Ishikawa (cell line): Measurements from ENCODE around the gene MICAL3.

Source experiments
- CEBPB ChIP-seq: IDR thresholded peaks from 2 replicates; pipeline ENCODE4 v1.6.1; 2012
- CREB1 ChIP-seq: IDR thresholded peaks from 2 replicates; pipeline ENCODE4 v1.6.1; 2012; ENCODE audit warnings: low read depth
- EGR1 ChIP-seq: IDR thresholded peaks from 2 replicates; pipeline ENCODE4 v1.6.1; 2012
- EP300 ChIP-seq: IDR thresholded peaks from 2 replicates; pipeline ENCODE4 v1.6.1; 2012; ENCODE audit warnings: borderline replicate concordance
- FOXM1 ChIP-seq: IDR thresholded peaks from 2 replicates; pipeline ENCODE4 v1.6.1; 2012; ENCODE audit warnings: low read depth, borderline replicate concordance
- NFIC ChIP-seq: IDR thresholded peaks from 2 replicates; pipeline ENCODE4 v1.6.1; 2012
- RAD21 ChIP-seq: IDR thresholded peaks from 2 replicates; pipeline ENCODE4 v1.6.1; 2012; ENCODE audit warnings: low read depth
- TAF1 ChIP-seq: IDR thresholded peaks from 2 replicates; pipeline ENCODE4 v1.6.1; 2012; ENCODE audit warnings: low read depth, mild to moderate bottlenecking
- TCF12 ChIP-seq: IDR thresholded peaks from 2 replicates; pipeline ENCODE4 v1.6.1; 2012; ENCODE audit warnings: low read depth
- TEAD4 ChIP-seq: IDR thresholded peaks from 2 replicates; pipeline ENCODE4 v1.6.1; 2012
- YY1 ChIP-seq: IDR thresholded peaks from 2 replicates; pipeline ENCODE4 v1.6.1; 2012; ENCODE audit warnings: low read depth
- ZBTB7A ChIP-seq: IDR thresholded peaks from 2 replicates; pipeline ENCODE4 v1.6.1; 2012; ENCODE audit warnings: low read depth
- TF ChIP-seq, protein P1 (sequence below): IDR thresholded peaks from 2 replicates; pipeline ENCODE4 v1.6.1; 2012
- TF ChIP-seq, protein P2 (sequence below): IDR thresholded peaks from 2 replicates; pipeline ENCODE4 v1.6.1; 2012; ENCODE audit warnings: low read depth, mild to moderate bottlenecking
- TF ChIP-seq, protein P3 (sequence below): IDR thresholded peaks from 2 replicates; pipeline ENCODE4 v1.6.1; 2012

MICAL3 gene

DNA sequence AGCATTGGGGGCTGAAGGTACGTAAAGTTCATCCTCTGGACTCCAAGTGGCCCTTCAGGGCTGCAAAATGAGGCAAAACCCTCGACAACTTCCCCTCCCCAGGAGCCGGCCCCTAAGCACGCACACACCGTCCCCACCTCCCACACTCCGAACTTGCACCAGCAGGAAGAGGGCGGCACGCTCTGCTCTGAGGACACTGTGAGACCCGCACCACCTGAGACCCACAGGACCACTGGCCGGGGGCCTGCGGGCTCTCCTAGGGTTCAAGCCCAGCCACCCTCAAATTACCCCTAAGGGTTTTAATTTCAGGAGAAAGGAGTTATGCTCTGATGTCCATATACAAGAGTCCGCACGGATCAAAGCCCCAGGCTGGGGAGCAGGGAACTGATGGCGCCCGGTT is 200.4 kb downstream of the MICAL3 start:
- no peak for TF ChIP-seq EGR1
- TF ChIP-seq ZBTB7A = no peak
- TF ChIP-seq CEBPB = no peak
- TF ChIP-seq, protein P1, sequence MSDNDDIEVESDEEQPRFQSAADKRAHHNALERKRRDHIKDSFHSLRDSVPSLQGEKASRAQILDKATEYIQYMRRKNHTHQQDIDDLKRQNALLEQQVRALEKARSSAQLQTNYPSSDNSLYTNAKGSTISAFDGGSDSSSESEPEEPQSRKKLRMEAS = no peak
- no peak for TF ChIP-seq FOXM1
- TF ChIP-seq YY1 = no peak
- TF ChIP-seq NFIC = no peak
- TF ChIP-seq, protein P2, sequence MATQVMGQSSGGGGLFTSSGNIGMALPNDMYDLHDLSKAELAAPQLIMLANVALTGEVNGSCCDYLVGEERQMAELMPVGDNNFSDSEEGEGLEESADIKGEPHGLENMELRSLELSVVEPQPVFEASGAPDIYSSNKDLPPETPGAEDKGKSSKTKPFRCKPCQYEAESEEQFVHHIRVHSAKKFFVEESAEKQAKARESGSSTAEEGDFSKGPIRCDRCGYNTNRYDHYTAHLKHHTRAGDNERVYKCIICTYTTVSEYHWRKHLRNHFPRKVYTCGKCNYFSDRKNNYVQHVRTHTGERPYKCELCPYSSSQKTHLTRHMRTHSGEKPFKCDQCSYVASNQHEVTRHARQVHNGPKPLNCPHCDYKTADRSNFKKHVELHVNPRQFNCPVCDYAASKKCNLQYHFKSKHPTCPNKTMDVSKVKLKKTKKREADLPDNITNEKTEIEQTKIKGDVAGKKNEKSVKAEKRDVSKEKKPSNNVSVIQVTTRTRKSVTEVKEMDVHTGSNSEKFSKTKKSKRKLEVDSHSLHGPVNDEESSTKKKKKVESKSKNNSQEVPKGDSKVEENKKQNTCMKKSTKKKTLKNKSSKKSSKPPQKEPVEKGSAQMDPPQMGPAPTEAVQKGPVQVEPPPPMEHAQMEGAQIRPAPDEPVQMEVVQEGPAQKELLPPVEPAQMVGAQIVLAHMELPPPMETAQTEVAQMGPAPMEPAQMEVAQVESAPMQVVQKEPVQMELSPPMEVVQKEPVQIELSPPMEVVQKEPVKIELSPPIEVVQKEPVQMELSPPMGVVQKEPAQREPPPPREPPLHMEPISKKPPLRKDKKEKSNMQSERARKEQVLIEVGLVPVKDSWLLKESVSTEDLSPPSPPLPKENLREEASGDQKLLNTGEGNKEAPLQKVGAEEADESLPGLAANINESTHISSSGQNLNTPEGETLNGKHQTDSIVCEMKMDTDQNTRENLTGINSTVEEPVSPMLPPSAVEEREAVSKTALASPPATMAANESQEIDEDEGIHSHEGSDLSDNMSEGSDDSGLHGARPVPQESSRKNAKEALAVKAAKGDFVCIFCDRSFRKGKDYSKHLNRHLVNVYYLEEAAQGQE = no peak
- no peak for TF ChIP-seq CREB1
- no peak for TF ChIP-seq RAD21
- no peak for TF ChIP-seq TAF1
- TF ChIP-seq TCF12 = no peak
- TF ChIP-seq TEAD4 = no peak
- TF ChIP-seq, protein P3, sequence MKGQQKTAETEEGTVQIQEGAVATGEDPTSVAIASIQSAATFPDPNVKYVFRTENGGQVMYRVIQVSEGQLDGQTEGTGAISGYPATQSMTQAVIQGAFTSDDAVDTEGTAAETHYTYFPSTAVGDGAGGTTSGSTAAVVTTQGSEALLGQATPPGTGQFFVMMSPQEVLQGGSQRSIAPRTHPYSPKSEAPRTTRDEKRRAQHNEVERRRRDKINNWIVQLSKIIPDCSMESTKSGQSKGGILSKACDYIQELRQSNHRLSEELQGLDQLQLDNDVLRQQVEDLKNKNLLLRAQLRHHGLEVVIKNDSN = no peak

DNA sequence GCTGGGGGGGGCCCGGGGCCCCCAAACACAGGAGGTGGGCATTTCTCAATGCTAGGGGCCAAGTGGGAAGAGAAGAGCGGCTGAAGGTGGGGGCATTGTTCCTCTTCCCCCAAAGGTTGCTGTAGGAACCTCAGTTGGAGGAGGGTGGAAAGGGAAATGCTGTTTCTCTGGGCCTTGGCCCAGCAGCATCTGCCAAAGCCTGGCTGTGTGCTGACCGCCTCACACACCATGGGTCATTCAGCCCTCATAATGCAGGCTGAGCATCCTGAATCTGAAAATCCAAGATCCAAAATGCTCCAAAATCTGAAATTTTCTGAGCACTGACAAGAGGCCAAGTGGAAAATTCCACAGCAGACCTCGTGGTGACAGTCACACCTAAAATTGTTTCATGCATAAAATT is 201.1 kb downstream of the MICAL3 start:
- no peak for TF ChIP-seq EP300
- TF ChIP-seq, protein P1 = no peak
- TF ChIP-seq YY1 = no peak
- no peak for TF ChIP-seq RAD21
- TF ChIP-seq TCF12 = no peak
- TF ChIP-seq TAF1 = no peak
- TF ChIP-seq CREB1 = no peak
- TF ChIP-seq, protein P2 = no peak
- no peak for TF ChIP-seq NFIC
- TF ChIP-seq EGR1 = no peak
- TF ChIP-seq CEBPB = no peak
- TF ChIP-seq ZBTB7A = no peak
- no peak for TF ChIP-seq TEAD4
- TF ChIP-seq, protein P3 = no peak
- no peak for TF ChIP-seq FOXM1

DNA sequence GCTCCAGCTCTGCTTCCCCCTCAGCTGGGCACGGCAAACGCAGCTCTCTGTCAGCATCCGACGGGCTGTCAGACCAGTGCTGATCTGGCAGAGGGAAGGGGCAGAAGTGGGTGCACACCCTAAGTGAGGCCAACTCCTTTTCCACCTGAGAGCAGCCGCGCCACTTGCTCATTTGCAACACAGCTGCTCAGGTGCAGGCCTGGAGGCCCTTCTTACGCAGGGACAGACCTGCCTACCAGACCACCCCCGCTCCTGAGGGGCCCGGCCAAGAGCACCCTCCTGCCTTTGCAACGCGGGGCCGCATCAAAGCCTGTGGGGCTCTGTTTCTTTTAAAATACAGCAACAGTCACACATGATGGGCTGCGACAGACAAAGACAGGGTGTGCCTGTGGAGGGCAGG is 202.3 kb downstream of the MICAL3 start:
- TF ChIP-seq TAF1 = no peak
- no peak for TF ChIP-seq CEBPB
- TF ChIP-seq NFIC = no peak
- no peak for TF ChIP-seq TEAD4
- TF ChIP-seq, protein P2 = no peak
- TF ChIP-seq CREB1 = no peak

DNA sequence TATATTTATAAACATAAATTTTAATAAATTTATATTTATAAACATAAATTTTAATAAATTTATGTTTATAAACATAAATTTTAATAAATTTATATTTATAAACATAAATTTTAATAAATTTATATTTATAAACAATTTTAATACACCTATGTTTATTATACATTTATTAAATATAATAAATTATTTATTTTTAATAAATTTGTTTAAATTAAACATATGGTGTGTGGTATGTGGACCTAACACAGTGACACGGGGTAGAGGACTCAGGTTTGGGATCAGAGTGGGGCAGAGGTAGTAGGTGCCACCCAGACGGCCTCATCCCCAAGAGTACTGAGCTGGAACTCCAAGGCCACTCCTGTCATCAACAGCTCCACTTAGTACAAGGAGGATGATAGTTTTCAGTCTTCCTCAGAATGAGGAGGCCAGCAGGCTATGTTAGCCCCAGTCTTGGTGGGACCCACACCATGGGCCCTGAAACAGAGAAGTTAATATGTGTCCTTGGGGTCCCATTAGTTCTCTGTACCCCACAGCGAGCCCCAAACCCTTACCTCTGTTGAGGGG is 203.4 kb downstream of the MICAL3 start:
- TF ChIP-seq YY1 = no peak
- TF ChIP-seq, protein P1 = no peak
- no peak for TF ChIP-seq EP300
- no peak for TF ChIP-seq TAF1
- TF ChIP-seq TEAD4 = no peak
- TF ChIP-seq, protein P2 = no peak
- TF ChIP-seq ZBTB7A = no peak
- TF ChIP-seq RAD21 = no peak
- TF ChIP-seq CEBPB = no peak
